Subcutaneous abdominal adipose tissue (tissue), 5 donors: ENCODE results near the gene NID1.
"Not testable (repeated sequence)": the region's sequence is repeated elsewhere in the genome, so short reads cannot be mapped to it uniquely, and the experiment has no call there.

Source experiments
- H3K27ac ChIP-seq: one replicate; pipeline ENCODE4 v1.7.0; 2013; ENCODE audit warnings: low read depth, mild to moderate bottlenecking, inconsistent platforms, low read length, moderate library complexity
- H3K27me3 ChIP-seq, 5 donors: one replicate each; pipeline ENCODE4 v1.7.0; 2013; ENCODE audit warnings: low read length in 5 of 5, inconsistent platforms in 1 of 5; ENCODE audit not compliant: control insufficient read depth in 5 of 5, insufficient read depth in 4 of 5
- H3K36me3 ChIP-seq, 5 donors: one replicate each; pipeline ENCODE4 v1.7.0; 2013; ENCODE audit warnings: low read length in 5 of 5; ENCODE audit not compliant: control insufficient read depth in 5 of 5, insufficient read depth in 5 of 5
- H3K4me1 ChIP-seq, 5 donors: one replicate each; pipeline ENCODE4 v1.7.0; 2013; ENCODE audit warnings: low read length in 5 of 5, mild to moderate bottlenecking in 3 of 5, moderate library complexity in 1 of 5; ENCODE audit not compliant: control insufficient read depth in 5 of 5, insufficient read depth in 5 of 5
- H3K4me3 ChIP-seq, 5 donors: one replicate each; pipeline ENCODE4 v1.7.0; 2013; ENCODE audit warnings: low read length in 5 of 5, low read depth in 1 of 5
- H3K9ac ChIP-seq, 5 donors: one replicate each; pipeline ENCODE4 v1.7.0; 2013; ENCODE audit warnings: low read length in 5 of 5, mild to moderate bottlenecking in 4 of 5, moderate library complexity in 3 of 5
- H3K9me3 ChIP-seq, 5 donors: one replicate each; pipeline ENCODE4 v1.7.0; 2013; ENCODE audit warnings: low read length in 5 of 5; ENCODE audit not compliant: control insufficient read depth in 5 of 5
- donor health status: healthy.
- donor health status: healthy.
- donor health status: healthy.
- donor health status: healthy.
- donor health status: healthy.

The NID1 gene

DNA sequence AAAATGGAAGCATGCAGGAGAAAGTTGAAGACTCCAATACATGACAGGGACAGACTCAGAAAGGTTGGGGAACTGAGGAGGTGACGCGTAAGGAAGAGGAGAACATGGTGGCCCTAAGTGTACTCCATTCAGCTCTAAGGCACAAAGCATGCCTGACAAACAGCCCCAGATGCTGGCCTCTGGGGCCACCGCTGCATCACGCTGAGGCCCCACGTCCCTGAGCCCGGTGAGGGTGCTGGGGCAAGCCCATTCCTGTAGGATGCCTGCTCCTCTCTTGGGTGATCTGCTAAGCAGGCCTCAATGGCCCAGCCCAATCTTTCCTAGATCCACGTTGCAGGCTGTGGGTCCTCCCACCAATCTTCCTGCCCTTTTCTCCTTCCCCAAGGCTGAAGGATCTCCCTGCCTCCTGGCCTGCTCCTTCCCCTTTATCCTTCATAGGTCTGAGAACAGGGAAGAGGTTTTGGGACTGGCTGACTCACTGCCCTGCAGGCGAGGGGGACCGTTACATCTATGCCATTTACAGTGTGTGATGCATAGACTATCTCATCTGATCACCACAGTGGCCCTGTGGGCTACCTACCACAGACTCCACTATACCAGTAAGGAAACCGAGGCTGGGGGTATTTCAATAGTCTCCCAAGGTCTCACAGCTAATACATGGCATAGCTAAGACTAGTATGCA is 16.8 kb upstream of the NID1 start:
- no peaks in the 10 kb centered on the region for H3K36me3 ChIP-seq
- no peak overlapping the region for H3K9ac ChIP-seq
- no peak overlapping the region for H3K4me3 ChIP-seq
- H3K9me3 ChIP-seq = no peaks in the 10 kb centered on the region
- peaks cover 0 to 17% (median 0%) of the 10 kb centered on the region in 5 donors for H3K4me1 ChIP-seq
- no peak overlapping the region for H3K27ac ChIP-seq
- H3K27me3 ChIP-seq = no peaks in the 10 kb centered on the region

DNA sequence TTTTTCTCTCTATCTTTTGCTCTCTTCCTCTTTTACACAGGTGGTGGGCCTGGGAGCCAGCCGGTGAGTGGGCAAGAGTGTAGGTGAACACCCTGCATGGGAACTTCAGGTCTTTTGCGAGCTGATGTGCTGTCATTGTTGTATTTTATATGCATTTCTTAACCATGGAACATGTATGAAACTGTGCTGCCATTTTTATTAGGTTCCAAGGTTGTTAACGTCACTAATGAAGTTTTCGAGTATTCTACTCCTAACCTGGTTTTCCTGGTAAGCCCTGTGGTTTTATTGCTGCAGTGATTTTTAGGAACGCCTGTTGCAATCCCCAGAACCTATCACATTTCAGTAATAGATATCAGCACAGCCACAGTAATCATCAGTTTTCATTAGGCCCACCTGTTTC is 14.8 kb upstream of the NID1 start:
- Histone ChIP-seq H3K9ac (no peak overlapping the region), H3K36me3 (no peaks in the 10 kb centered on the region), H3K27ac (no peak overlapping the region), H3K27me3 (no peaks in the 10 kb centered on the region), H3K4me1 (peaks cover 0 to 11% (median 0%) of the 10 kb centered on the region in 5 donors), H3K4me3 (no peak overlapping the region), H3K9me3 (no peaks in the 10 kb centered on the region)

DNA sequence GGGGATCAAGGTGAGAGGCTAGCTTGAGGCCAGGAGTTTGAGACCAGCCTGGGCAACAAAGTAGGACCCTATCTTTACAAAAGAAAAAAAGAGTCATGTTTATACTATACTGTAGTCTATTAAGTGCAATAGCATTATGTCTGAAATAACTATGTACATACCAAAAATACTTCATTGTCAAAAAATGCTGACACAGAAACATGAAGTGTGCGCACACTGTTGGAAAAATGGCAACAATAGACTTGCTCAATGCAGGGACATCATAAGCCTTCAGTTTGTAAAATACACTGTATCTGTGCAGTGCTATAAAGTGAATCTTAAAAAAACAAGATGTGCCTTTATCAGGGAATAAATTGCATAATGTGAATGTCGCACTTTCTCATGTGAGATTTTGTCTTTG is 14.1 kb upstream of the NID1 start:
- Histone ChIP-seq H3K4me1 (peaks cover 0 to 11% (median 0%) of the 10 kb centered on the region in 5 donors), H3K27ac (no peak overlapping the region), H3K9me3 (no peaks in the 10 kb centered on the region), H3K27me3 (no peaks in the 10 kb centered on the region), H3K36me3 (no peaks in the 10 kb centered on the region), H3K9ac (no peak overlapping the region), H3K4me3 (no peak overlapping the region)

GRCh38 chr1:236078077-236078476 is 13.2 kb upstream of the NID1 start:
- not testable (repeated sequence) for H3K4me1 ChIP-seq, H3K27me3 ChIP-seq, H3K27ac ChIP-seq, H3K4me3 ChIP-seq, H3K9me3 ChIP-seq, H3K9ac ChIP-seq, H3K36me3 ChIP-seq

- H3K9me3 ChIP-seq = peaks cover 0 to 4% (median 0%) of the 10 kb centered on the region in 5 donors
Observed at GRCh38 chr1:236075848-236076247, 11.0 kb upstream of the NID1 start.

DNA sequence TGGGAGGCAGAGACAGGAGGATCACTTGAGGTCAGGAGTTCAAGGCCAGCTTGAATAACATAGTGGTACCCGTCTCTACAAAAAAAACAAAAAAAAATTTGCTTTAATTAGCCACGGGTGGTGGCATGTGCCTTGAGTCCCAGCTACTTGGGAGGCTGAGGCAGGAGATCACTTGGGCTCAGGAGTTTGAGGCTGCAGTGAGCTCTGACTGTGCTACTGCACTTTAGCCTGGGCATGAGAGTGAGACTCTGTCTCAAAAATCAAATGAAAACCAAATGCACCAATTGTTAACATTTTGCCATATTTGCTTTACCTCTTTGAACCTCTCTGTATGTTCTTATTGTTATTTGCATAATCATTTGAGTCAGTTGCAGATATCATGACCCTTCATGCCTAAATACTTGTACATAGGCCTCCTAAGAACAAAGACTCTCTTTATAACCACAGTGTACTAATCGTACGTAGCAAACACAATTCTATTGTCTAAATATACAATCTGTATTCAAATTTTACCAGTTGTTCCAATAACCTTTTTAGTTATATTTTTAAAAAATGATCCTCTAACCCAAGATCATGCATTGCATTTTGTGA is 8.5 kb upstream of the NID1 start:
- no peaks in the 10 kb centered on the region for H3K4me1 ChIP-seq
- H3K4me3 ChIP-seq = no peak overlapping the region
- H3K36me3 ChIP-seq = no peaks in the 10 kb centered on the region
- no peak overlapping the region for H3K27ac ChIP-seq
- no peak overlapping the region for H3K9ac ChIP-seq
- no peaks in the 10 kb centered on the region for H3K27me3 ChIP-seq
- H3K9me3 ChIP-seq = peaks cover 2 to 7% (median 5%) of the 10 kb centered on the region in 5 donors

More at GRCh38 chr1:236075848-236076247, 11.0 kb upstream of the NID1 start:
- H3K4me3 ChIP-seq = no peak overlapping the region
- no peak overlapping the region for H3K9ac ChIP-seq
- no peaks in the 10 kb centered on the region for H3K27me3 ChIP-seq
- H3K4me1 ChIP-seq = no peaks in the 10 kb centered on the region
- no peak overlapping the region for H3K27ac ChIP-seq
- no peaks in the 10 kb centered on the region for H3K36me3 ChIP-seq

DNA sequence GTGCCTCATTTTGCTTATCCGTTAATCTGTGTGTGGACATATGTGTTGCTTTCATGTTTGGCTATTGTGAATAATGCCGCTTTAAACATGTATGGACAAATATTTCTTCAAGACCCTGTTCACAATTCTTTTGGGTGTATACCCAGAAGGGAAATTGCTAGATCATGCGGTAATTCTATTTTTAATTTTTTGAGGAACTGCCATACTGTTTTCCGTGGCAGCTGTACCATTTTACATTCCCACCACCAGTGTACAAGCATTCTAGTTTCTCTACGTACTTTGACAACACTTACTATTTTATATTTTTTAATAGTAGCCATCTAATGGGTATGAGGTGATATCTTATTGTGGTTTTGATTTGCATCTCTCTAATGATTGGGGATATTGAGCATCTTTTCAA is 7.1 kb upstream of the NID1 start:
- H3K27ac ChIP-seq = no peak overlapping the region
- peaks cover 0 to 9% (median 2%) of the 10 kb centered on the region in 5 donors for H3K4me1 ChIP-seq
- H3K9ac ChIP-seq = no peak overlapping the region
- H3K9me3 ChIP-seq = peaks cover 2 to 7% (median 5%) of the 10 kb centered on the region in 5 donors
- no peaks in the 10 kb centered on the region for H3K36me3 ChIP-seq
- no peaks in the 10 kb centered on the region for H3K27me3 ChIP-seq
- no peak overlapping the region for H3K4me3 ChIP-seq

DNA sequence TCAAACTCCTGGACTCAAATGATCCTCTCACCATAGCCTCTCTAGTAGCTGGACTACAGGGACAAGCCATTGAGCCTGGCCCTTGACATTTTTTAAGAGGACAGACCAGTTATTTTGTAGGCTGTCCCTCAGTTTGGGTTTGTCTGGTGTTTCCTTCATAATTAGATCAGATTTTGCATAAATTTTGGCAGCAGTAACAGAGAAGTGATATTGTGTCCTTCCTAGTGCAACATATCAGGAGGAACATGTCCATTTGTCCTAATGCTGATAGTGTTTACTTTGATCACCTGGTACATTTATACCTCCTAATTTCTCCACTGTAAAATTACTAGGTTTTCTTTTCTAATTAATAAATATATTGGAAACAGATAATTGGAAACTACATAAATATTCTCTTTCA is 5.9 kb upstream of the NID1 start:
- H3K27me3 ChIP-seq = no peaks in the 10 kb centered on the region
- H3K4me3 ChIP-seq = no peak overlapping the region

DNA sequence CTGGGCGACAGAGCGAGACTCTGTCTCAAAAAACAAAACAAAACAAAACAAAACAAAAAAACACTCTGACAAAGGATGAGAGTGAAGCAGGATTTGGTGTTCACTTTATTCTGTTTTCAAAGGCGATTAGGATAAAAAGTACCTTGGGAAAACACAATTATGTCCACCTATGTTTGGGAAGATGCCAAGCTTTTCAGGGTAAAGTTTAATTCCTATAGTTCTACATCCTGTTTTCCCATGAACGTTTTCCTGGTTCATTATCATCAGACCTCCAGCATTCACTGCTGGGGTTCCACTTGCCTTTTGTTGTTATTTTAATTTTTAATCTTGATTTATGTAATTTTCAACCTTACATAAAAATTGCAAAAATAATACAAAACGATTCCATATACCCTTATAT is 4.9 kb upstream of the NID1 start:
- Histone ChIP-seq H3K27ac (no peak overlapping the region), H3K9ac (no peak overlapping the region), H3K36me3 (no peaks in the 10 kb centered on the region), H3K9me3 (peaks cover 2 to 7% (median 5%) of the 10 kb centered on the region in 5 donors), H3K4me1 (peaks cover 0 to 28% (median 19%) of the 10 kb centered on the region in 5 donors), H3K4me3 (no peak overlapping the region), H3K27me3 (no peaks in the 10 kb centered on the region)

More for the DNA sequence above, 5.9 kb upstream of the NID1 start:
- peaks cover 2 to 7% (median 5%) of the 10 kb centered on the region in 5 donors for H3K9me3 ChIP-seq
- H3K36me3 ChIP-seq = no peaks in the 10 kb centered on the region
- H3K27ac ChIP-seq = no peak overlapping the region
- H3K4me1 ChIP-seq = peaks cover 0 to 22% (median 13%) of the 10 kb centered on the region in 5 donors
- H3K9ac ChIP-seq = no peak overlapping the region

DNA sequence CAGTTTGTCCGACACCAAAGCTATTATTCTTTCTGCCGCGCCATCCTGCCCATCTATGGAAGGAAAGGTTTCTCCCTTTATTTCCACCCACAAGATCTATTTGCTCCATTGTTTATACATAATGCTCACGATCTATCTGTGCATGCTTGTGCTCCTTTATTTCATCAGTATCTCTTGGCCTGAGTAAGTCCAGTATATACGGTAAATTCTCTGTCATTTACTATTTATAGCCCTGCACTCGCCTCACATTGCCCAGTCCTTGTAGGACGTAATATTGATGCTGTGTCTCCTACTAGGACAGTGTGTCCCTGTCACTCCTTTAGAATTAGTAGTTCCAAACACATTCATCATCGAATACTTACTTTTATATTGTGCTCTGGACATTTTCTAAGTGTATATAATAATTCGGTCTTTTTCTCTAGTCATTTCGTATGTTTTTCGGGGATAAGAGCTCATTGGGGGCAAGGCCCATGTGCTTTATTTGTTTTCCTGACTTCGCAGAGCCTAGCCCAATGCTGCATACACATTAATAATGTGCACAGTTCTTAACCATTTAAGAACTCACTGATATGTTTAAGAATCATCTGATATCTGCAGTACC is 3.1 kb upstream of the NID1 start:
- Histone ChIP-seq H3K4me1 (peaks cover 0 to 39% (median 27%) of the 10 kb centered on the region in 5 donors), H3K4me3 (no peak overlapping the region), H3K9me3 (peaks cover 2 to 7% (median 5%) of the 10 kb centered on the region in 5 donors), H3K27ac (peak overlapping the region; percentile 93), H3K36me3 (no peaks in the 10 kb centered on the region), H3K27me3 (no peaks in the 10 kb centered on the region), H3K9ac (no peak overlapping the region)
